GM23338 (cell line): ENCODE results near the gene ZNF45. TPM values are rescaled to one million over a fixed set of nuclear protein-coding genes. Genes with fewer than 3 reads are reported as not detected.

Experiments used
- ATAC-seq: fragments of 200-7000 bp; cut with Tn5 transposase; 3 replicates; pipeline ENCODE4 v1.9.1; 2020
- DNase-seq: peaks from one replicate; pipeline ENCODE4 v3.0.0-alpha.2; 2015; ENCODE audit warnings: low spot score
- H2AFZ ChIP-seq: fragments of 200-600 bp; sonication (generic); 2 replicates; pipeline ENCODE4 v1.8.0; 2016; ENCODE audit warnings: antibody characterized with exemption, mild to moderate bottlenecking, moderate library complexity
- H3F3A ChIP-seq: fragments of 200-600 bp; sonication (generic); replicated peaks from 2 replicates; pipeline ENCODE4 v1.8.0; 2017; ENCODE audit warnings: antibody characterized with exemption, mixed run types, low read depth
- H3K27ac ChIP-seq: fragments of 200-600 bp; sonication (generic); 2 replicates; pipeline ENCODE4 v1.6.1; 2016; ENCODE audit warnings: low read depth
- H3K27me3 ChIP-seq: fragments of 200-600 bp; sonication (generic); 2 replicates; pipeline ENCODE4 v1.8.0; 2016; ENCODE audit warnings: mild to moderate bottlenecking, mixed run types, moderate library complexity; ENCODE audit not compliant: insufficient read depth
- H3K36me3 ChIP-seq: fragments of 200-600 bp; sonication (generic); 2 replicates; pipeline ENCODE4 v1.8.0; 2016; ENCODE audit warnings: mild to moderate bottlenecking; ENCODE audit not compliant: insufficient read depth
- H3K4me1 ChIP-seq: fragments of 200-600 bp; sonication (generic); 2 replicates; pipeline ENCODE4 v1.8.0; 2016; ENCODE audit warnings: mild to moderate bottlenecking, moderate library complexity; ENCODE audit not compliant: insufficient read depth
- H3K4me2 ChIP-seq: fragments of 200-600 bp; sonication (generic); 2 replicates; pipeline ENCODE4 v1.7.1; 2017; ENCODE audit warnings: mixed run types
- H3K4me3 ChIP-seq: fragments of 200-600 bp; sonication (generic); 2 replicates; pipeline ENCODE4 v1.6.1; 2016; ENCODE audit warnings: mixed run types
- H3K79me2 ChIP-seq: fragments of 200-600 bp; sonication (generic); replicated peaks from 2 replicates; pipeline ENCODE4 v1.8.0; 2017; ENCODE audit warnings: mild to moderate bottlenecking; ENCODE audit not compliant: insufficient read depth
- H3K9me2 ChIP-seq: fragments of 200-600 bp; sonication (generic); 2 replicates; pipeline ENCODE4 v1.8.0; 2017; ENCODE audit not compliant: insufficient read depth
- H4K20me1 ChIP-seq: fragments of 200-600 bp; sonication (generic); replicated peaks from 2 replicates; pipeline ENCODE4 v1.8.0; 2017; ENCODE audit warnings: mild to moderate bottlenecking; ENCODE audit not compliant: insufficient read depth
- H3K27ac Mint-ChIP-seq: 2 replicates; pipeline ENCODE4 v1.8.0; 2020; ENCODE audit warnings: inconsistent platforms, mild to moderate bottlenecking, moderate library complexity, mixed read lengths
- H3K27me3 Mint-ChIP-seq: 3 replicates; pipeline ENCODE4 v1.8.0; 2022; ENCODE audit warnings: low read depth, mild to moderate bottlenecking, moderate library complexity, mixed read lengths, inconsistent platforms; ENCODE audit not compliant: insufficient read depth, poor library complexity
- H3K36me3 Mint-ChIP-seq: 3 replicates; pipeline ENCODE4 v1.8.0; 2021; ENCODE audit warnings: low read depth, mild to moderate bottlenecking, inconsistent platforms, moderate library complexity, mixed read lengths
- H3K4me1 Mint-ChIP-seq: 3 replicates; pipeline ENCODE4 v1.8.0; 2020; ENCODE audit warnings: mild to moderate bottlenecking, inconsistent platforms, mixed read lengths
- H3K4me3 Mint-ChIP-seq: 3 replicates; pipeline ENCODE4 v1.8.0; 2021; ENCODE audit warnings: moderate library complexity, mild to moderate bottlenecking, inconsistent platforms, mixed read lengths
- H3K9me3 Mint-ChIP-seq: 3 replicates; pipeline ENCODE4 v1.8.0; 2020; ENCODE audit warnings: moderate library complexity, mild to moderate bottlenecking, inconsistent platforms, mixed read lengths
- CREB1 ChIP-seq: fragments of 250-450 bp; sonication (Bioruptor Pico); IDR thresholded peaks from 2 replicates; pipeline ENCODE4 v1.5.0; 2020; ENCODE audit warnings: low read depth, mild to moderate bottlenecking, moderate library complexity
- JUNB ChIP-seq: IDR thresholded peaks from one replicate; pipeline ENCODE4 v1.6.1; 2016; ENCODE audit warnings: antibody characterized with exemption; ENCODE audit not compliant: unreplicated experiment
- NANOG ChIP-seq: IDR thresholded peaks from 2 replicates; pipeline ENCODE4 v1.6.1; 2016; ENCODE audit warnings: antibody characterized with exemption, borderline replicate concordance
- POLR2AphosphoS5 ChIP-seq: IDR thresholded peaks from 2 replicates; pipeline ENCODE4 v1.6.1; 2016; ENCODE audit warnings: antibody characterized with exemption, low read depth
- REST ChIP-seq: IDR thresholded peaks from one replicate; pipeline ENCODE4 v1.6.1; 2018; ENCODE audit warnings: antibody characterized with exemption; ENCODE audit not compliant: unreplicated experiment
- ZNF114 ChIP-seq: fragments of 250-450 bp; sonication (Bioruptor Pico); IDR thresholded peaks from 2 replicates; pipeline ENCODE4 v1.5.0; 2020; ENCODE audit warnings: mild to moderate bottlenecking, moderate library complexity
- ZNF331 ChIP-seq: fragments of 250-450 bp; sonication (Bioruptor Pico); IDR thresholded peaks from 2 replicates; pipeline ENCODE4 v1.5.0; 2020; ENCODE audit warnings: low read depth, mild to moderate bottlenecking, moderate library complexity
- polyA plus RNA-seq: library from polyadenylated mRNA; unstranded; fragments of >200 nt; fragmentation: Nextera tagmentation; extraction: Ambion mirVana; gene quantifications from 2 replicates; pipeline ENCODE4 v1.2.1, GENCODE V29; 2016
- total RNA-seq: library from RNA; depleted of rRNA; stranded (reverse); fragments of >200 nt; shearing (Covaris generic); gene quantifications from 2 replicates; pipeline ENCODE4 v1.2.3, GENCODE V29; 2014
- TF ChIP-seq, protein P1 (sequence below): IDR thresholded peaks from 2 replicates; pipeline ENCODE4 v1.6.1; 2016; ENCODE audit warnings: antibody characterized with exemption
- TF ChIP-seq, protein P2 (sequence below), 2 experiments: fragments of 200-600 bp in 1 of 2; sonication (generic) in 1 of 2; conservative IDR thresholded peaks; 2 replicates each; pipeline versions ENCODE4 v1.5.1 to v1.6.1; 2016 to 2017; ENCODE audit warnings: antibody characterized with exemption in 2 of 2, low read depth in 2 of 2, mild to moderate bottlenecking in 2 of 2, moderate library complexity in 1 of 2

ZNF45 gene
- total and polyA plus RNA-seq, 2 experiments from 2014 or later, result 3.3 to 9.6 TPM

DNA sequence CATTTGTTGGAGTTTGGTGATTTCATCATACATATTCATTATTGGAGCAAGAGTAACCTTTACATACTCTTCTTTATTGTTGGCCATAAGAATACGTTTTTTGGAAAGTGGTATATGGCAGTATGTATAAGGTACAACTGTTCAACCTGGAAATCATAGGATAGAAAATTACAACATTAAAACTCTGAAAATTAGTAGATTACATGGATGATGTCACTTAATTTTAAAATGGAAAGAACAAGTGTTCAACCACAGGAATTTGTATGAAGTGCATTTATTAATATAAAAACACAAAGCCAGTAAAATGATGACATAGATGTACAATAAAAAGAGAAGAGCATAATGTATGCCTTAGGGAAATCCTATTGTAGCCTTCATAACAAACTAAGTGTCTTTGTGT lies 41.6 kb upstream of the ZNF45 start:
- DNase-seq (no peak), ATAC-seq (no peak)
- Histone ChIP-seq H3K4me2 (no peak overlapping the region), H3K4me3 (no peak overlapping the region), H3K4me1 (no peaks in the 10 kb centered on the region), H3K36me3 (peaks cover 17% of the 10 kb centered on the region), H3K79me2 (no peaks in the 10 kb centered on the region), H4K20me1 (no peaks in the 10 kb centered on the region), H3K27ac (no peak overlapping the region), H3K27me3 (no peaks in the 10 kb centered on the region), H3K9me2 (peaks cover 3% of the 10 kb centered on the region; the same call in 1 of the 2 replicates), H3F3A (no peaks in the 10 kb centered on the region), H2AFZ (no peak overlapping the region)
- Mint-ChIP-seq H3K9me3 (peaks cover 73% of the 10 kb centered on the region), H3K27me3 (peaks cover 2% of the 10 kb centered on the region), H3K27ac (no peak overlapping the region), H3K36me3 (peaks cover 39% of the 10 kb centered on the region), H3K4me1 (no peaks in the 10 kb centered on the region), H3K4me3 (no peak overlapping the region)
- no peak for TF ChIP-seq ZNF331
- TF ChIP-seq, protein P1, sequence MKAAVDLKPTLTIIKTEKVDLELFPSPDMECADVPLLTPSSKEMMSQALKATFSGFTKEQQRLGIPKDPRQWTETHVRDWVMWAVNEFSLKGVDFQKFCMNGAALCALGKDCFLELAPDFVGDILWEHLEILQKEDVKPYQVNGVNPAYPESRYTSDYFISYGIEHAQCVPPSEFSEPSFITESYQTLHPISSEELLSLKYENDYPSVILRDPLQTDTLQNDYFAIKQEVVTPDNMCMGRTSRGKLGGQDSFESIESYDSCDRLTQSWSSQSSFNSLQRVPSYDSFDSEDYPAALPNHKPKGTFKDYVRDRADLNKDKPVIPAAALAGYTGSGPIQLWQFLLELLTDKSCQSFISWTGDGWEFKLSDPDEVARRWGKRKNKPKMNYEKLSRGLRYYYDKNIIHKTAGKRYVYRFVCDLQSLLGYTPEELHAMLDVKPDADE, result no peak
- no peak for TF ChIP-seq POLR2AphosphoS5
- no peak for TF ChIP-seq ZNF114 (CRISPR knock-in tag)
- TF ChIP-seq, protein P2, sequence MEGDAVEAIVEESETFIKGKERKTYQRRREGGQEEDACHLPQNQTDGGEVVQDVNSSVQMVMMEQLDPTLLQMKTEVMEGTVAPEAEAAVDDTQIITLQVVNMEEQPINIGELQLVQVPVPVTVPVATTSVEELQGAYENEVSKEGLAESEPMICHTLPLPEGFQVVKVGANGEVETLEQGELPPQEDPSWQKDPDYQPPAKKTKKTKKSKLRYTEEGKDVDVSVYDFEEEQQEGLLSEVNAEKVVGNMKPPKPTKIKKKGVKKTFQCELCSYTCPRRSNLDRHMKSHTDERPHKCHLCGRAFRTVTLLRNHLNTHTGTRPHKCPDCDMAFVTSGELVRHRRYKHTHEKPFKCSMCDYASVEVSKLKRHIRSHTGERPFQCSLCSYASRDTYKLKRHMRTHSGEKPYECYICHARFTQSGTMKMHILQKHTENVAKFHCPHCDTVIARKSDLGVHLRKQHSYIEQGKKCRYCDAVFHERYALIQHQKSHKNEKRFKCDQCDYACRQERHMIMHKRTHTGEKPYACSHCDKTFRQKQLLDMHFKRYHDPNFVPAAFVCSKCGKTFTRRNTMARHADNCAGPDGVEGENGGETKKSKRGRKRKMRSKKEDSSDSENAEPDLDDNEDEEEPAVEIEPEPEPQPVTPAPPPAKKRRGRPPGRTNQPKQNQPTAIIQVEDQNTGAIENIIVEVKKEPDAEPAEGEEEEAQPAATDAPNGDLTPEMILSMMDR (conservative IDR thresholded peaks at IDR 0.05; ENCODE audit: low read depth in 2 of 2), result no peak
- TF ChIP-seq REST, result no peak

- no peaks in the 10 kb centered on the region for H3F3A ChIP-seq
- TF ChIP-seq, protein P1, result no peak
- TF ChIP-seq REST (no peak), NANOG (no peak), JUNB (no peak), CREB1 (no peak)
- H3K27me3 ChIP-seq, result no peaks in the 10 kb centered on the region
- no peak overlapping the region for H3K4me2 ChIP-seq
- H3K4me1 ChIP-seq, result no peaks in the 10 kb centered on the region
- Mint-ChIP-seq H3K4me1 (no peaks in the 10 kb centered on the region), H3K4me3 (no peak overlapping the region), H3K27ac (no peak overlapping the region), H3K27me3 (peaks cover 12% of the 10 kb centered on the region), H3K9me3 (peaks cover 96% of the 10 kb centered on the region), H3K36me3 (peaks cover 99% of the 10 kb centered on the region)
- no peak overlapping the region for H2AFZ ChIP-seq
- DNase-seq, result no peak
- peaks cover 5% of the 10 kb centered on the region for H3K79me2 ChIP-seq
- H3K4me3 ChIP-seq, result no peak overlapping the region
- ATAC-seq, result no peak
- peaks cover 88% of the 10 kb centered on the region for H3K36me3 ChIP-seq
- no peaks in the 10 kb centered on the region for H3K9me2 ChIP-seq
- no peaks in the 10 kb centered on the region for H4K20me1 ChIP-seq
- no peak overlapping the region for H3K27ac ChIP-seq
Observed at GRCh38 chr19:43966079-43966694, 31.1 kb upstream of the ZNF45 start.
